Measurements from ENCODE around the gene PDSS2.

Gene PDSS2

GRCh38 chr6:107344981-107345380 is 114.4 kb downstream of the PDSS2 start:
- peaks cover 31% of the 10 kb centered on the region for H3K4me1 ChIP-seq (ENCODE audit: insufficient read depth, low read length)
- TF ChIP-seq CTCF (IDR thresholded peaks at IDR 0.05; ENCODE audit: borderline replicate concordance, extremely low read depth, low read length, poor library complexity, severe bottlenecking) (no peak), EZH2 (IDR thresholded peaks at IDR 0.05; ENCODE audit: borderline replicate concordance, low read depth, low read length, severe bottlenecking) (no peak)
- peak; percentile 62; the same call in 2 of the 3 replicates for ATAC-seq (ENCODE audit: insufficient read depth, low read depth)
- no peak overlapping the region for H3K4me2 ChIP-seq (ENCODE audit: insufficient read depth, low read length)
- peak overlapping the region; percentile 82 for H3K27ac ChIP-seq (ENCODE audit: low read length)
- H4K20me1 ChIP-seq (ENCODE audit: insufficient read depth, low read length) = no peaks in the 10 kb centered on the region
- peak overlapping the region; percentile 24; the same call in 1 of the 2 replicates for H3K9ac ChIP-seq (ENCODE audit: low read depth, low read length)
- H3K27me3 ChIP-seq (ENCODE audit: insufficient read depth, low read length, poor library complexity) = no peaks in the 10 kb centered on the region
- H3K9me3 ChIP-seq (ENCODE audit: insufficient read depth, low read length, severe bottlenecking) = no peaks in the 10 kb centered on the region
- no peak overlapping the region for H3K4me3 ChIP-seq (ENCODE audit: low read depth in 1 of 2, low read length in 2 of 2)
- H3K36me3 ChIP-seq (ENCODE audit: insufficient read depth, low read length) = no peaks in the 10 kb centered on the region
- peak overlapping the region; percentile 45 for H2AFZ ChIP-seq (ENCODE audit: low read depth, low read length)
- no peaks in the 10 kb centered on the region for H3K79me2 ChIP-seq (ENCODE audit: insufficient read depth, low read length)
- DNase-seq = no peak

DNA sequence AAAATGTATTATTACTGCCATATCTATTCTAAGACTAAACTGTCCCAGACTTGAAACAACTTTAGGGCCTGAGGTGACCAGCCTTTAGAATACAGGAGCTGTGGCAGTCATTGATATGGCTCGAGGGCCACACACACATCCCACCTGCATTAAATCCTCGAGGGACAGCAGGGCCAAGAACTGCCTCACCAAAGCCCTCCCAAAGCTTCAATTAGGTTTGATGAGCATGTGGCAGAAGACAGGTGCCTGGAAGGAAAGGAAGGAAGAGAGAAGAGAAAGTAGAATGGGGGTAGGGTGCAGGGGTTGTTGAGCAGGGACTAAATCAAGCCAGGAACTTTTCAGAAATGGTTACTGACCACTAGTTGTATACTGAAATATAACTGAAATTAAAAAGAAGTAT is 115.0 kb downstream of the PDSS2 start:
- peak; percentile 31 for DNase-seq
- Histone ChIP-seq H3K9ac (ENCODE audit: low read depth, low read length) (no peak overlapping the region; the same call in 1 of the 2 replicates), H4K20me1 (ENCODE audit: insufficient read depth, low read length) (no peaks in the 10 kb centered on the region), H2AFZ (ENCODE audit: low read depth, low read length) (no peak overlapping the region), H3K79me2 (ENCODE audit: insufficient read depth, low read length) (no peaks in the 10 kb centered on the region), H3K4me3 (ENCODE audit: low read depth in 1 of 2, low read length in 2 of 2) (no peak overlapping the region), H3K27ac (ENCODE audit: low read length) (peak overlapping the region; percentile 82), H3K4me1 (ENCODE audit: insufficient read depth, low read length) (peaks cover 31% of the 10 kb centered on the region), H3K27me3 (ENCODE audit: insufficient read depth, low read length, poor library complexity) (no peaks in the 10 kb centered on the region), H3K36me3 (ENCODE audit: insufficient read depth, low read length) (no peaks in the 10 kb centered on the region), H3K4me2 (ENCODE audit: insufficient read depth, low read length) (no peak overlapping the region), H3K9me3 (ENCODE audit: insufficient read depth, low read length, severe bottlenecking) (no peaks in the 10 kb centered on the region)
- peak; percentile 71 for ATAC-seq (ENCODE audit: insufficient read depth, low read depth)
- no peak for TF ChIP-seq CTCF (IDR thresholded peaks at IDR 0.05; ENCODE audit: borderline replicate concordance, extremely low read depth, low read length, poor library complexity, severe bottlenecking)

GRCh38 chr6:107342144-107342543 is 117.2 kb downstream of the PDSS2 start:
- DNase-seq = no peak
- Histone ChIP-seq H3K4me3 (ENCODE audit: low read depth in 1 of 2, low read length in 2 of 2) (no peak overlapping the region), H3K4me2 (ENCODE audit: insufficient read depth, low read length) (no peak overlapping the region), H3K27me3 (ENCODE audit: insufficient read depth, low read length, poor library complexity) (no peaks in the 10 kb centered on the region), H2AFZ (ENCODE audit: low read depth, low read length) (no peak overlapping the region), H3K9ac (ENCODE audit: low read depth, low read length) (no peak overlapping the region), H3K4me1 (ENCODE audit: insufficient read depth, low read length) (peaks cover 31% of the 10 kb centered on the region), H3K79me2 (ENCODE audit: insufficient read depth, low read length) (no peaks in the 10 kb centered on the region), H3K36me3 (ENCODE audit: insufficient read depth, low read length) (no peaks in the 10 kb centered on the region), H3K27ac (ENCODE audit: low read length) (no peak overlapping the region), H4K20me1 (ENCODE audit: insufficient read depth, low read length) (no peaks in the 10 kb centered on the region), H3K9me3 (ENCODE audit: insufficient read depth, low read length, severe bottlenecking) (no peaks in the 10 kb centered on the region)
- TF ChIP-seq EZH2 (IDR thresholded peaks at IDR 0.05; ENCODE audit: borderline replicate concordance, low read depth, low read length, severe bottlenecking) = no peak
- no peak for TF ChIP-seq CTCF (IDR thresholded peaks at IDR 0.05; ENCODE audit: borderline replicate concordance, extremely low read depth, low read length, poor library complexity, severe bottlenecking)
- no peak for ATAC-seq (ENCODE audit: insufficient read depth, low read depth)

- DNase-seq (no peak), ATAC-seq (ENCODE audit: insufficient read depth, low read depth) (no peak)
- Histone ChIP-seq H4K20me1 (ENCODE audit: insufficient read depth, low read length) (no peaks in the 10 kb centered on the region), H3K9me3 (ENCODE audit: insufficient read depth, low read length, severe bottlenecking) (no peaks in the 10 kb centered on the region), H3K4me1 (ENCODE audit: insufficient read depth, low read length) (peaks cover 21% of the 10 kb centered on the region), H3K9ac (ENCODE audit: low read depth, low read length) (no peak overlapping the region), H3K4me2 (ENCODE audit: insufficient read depth, low read length) (no peak overlapping the region), H3K27ac (ENCODE audit: low read length) (no peak overlapping the region), H3K36me3 (ENCODE audit: insufficient read depth, low read length) (no peaks in the 10 kb centered on the region), H3K4me3 (ENCODE audit: low read depth in 1 of 2, low read length in 2 of 2) (no peak overlapping the region), H2AFZ (ENCODE audit: low read depth, low read length) (no peak overlapping the region), H3K27me3 (ENCODE audit: insufficient read depth, low read length, poor library complexity) (no peaks in the 10 kb centered on the region), H3K79me2 (ENCODE audit: insufficient read depth, low read length) (no peaks in the 10 kb centered on the region)
- TF ChIP-seq EZH2 (IDR thresholded peaks at IDR 0.05; ENCODE audit: borderline replicate concordance, low read depth, low read length, severe bottlenecking) = no peak
- TF ChIP-seq CTCF (IDR thresholded peaks at IDR 0.05; ENCODE audit: borderline replicate concordance, extremely low read depth, low read length, poor library complexity, severe bottlenecking) = no peak
Measured at GRCh38 chr6:107340881-107341280, 118.5 kb downstream of the PDSS2 start.
